Measurements from ENCODE around the gene ZSWIM2. TPM values are rescaled to one million over a fixed set of nuclear protein-coding genes. Genes with fewer than 3 reads are reported as not detected.
"Not testable (repeated sequence)": the region's sequence is repeated elsewhere in the genome, so short reads cannot be mapped to it uniquely, and the experiment has no call there.

The ZSWIM2 gene
- total RNA-seq, 1 donor: not detected

- Histone ChIP-seq H3K9me3 (ENCODE audit: low read depth, low read length) (no peaks in the 10 kb centered on the region), H3K27ac (ENCODE audit: low read depth, low read length) (peak overlapping the region; percentile 72), H2AFZ (ENCODE audit: low read length) (peak overlapping the region; percentile 69), H3K79me2 (ENCODE audit: insufficient read depth, low read length) (no peaks in the 10 kb centered on the region), H3K4me2 (ENCODE audit: insufficient read depth, low read length) (peak overlapping the region; percentile 57), H3K36me3 (ENCODE audit: insufficient read depth, low read length) (no peaks in the 10 kb centered on the region), H3K4me1 (ENCODE audit: insufficient read depth, low read length) (peaks cover 11% of the 10 kb centered on the region), H3K4me3 (ENCODE audit: insufficient read depth, low read length) (no peak overlapping the region), H3K27me3 (ENCODE audit: insufficient read depth, low read length) (no peaks in the 10 kb centered on the region), H4K20me1 (ENCODE audit: insufficient read depth, low read length) (no peaks in the 10 kb centered on the region)
- TF ChIP-seq CTCF (IDR thresholded peaks at IDR 0.05; ENCODE audit: extremely low read depth, low read depth, low read length): no peak
- no peak for DNase-seq (ENCODE audit: insufficient read length, low spot score, missing footprints)
Measured at GRCh38 chr2:186827862-186828492, 21.0 kb downstream of the ZSWIM2 start.

GRCh38 chr2:186827411-186827810 lies 21.6 kb downstream of the ZSWIM2 start:
- no peak for DNase-seq (ENCODE audit: insufficient read length, low spot score, missing footprints)

GRCh38 chr2:186822323-186822722 lies 26.6 kb downstream of the ZSWIM2 start:
- H4K20me1 ChIP-seq (ENCODE audit: insufficient read depth, low read length): no peaks in the 10 kb centered on the region
- H3K79me2 ChIP-seq (ENCODE audit: insufficient read depth, low read length): no peaks in the 10 kb centered on the region
- no peak overlapping the region for H3K4me3 ChIP-seq (ENCODE audit: insufficient read depth, low read length)
- peaks cover 4% of the 10 kb centered on the region for H3K4me1 ChIP-seq (ENCODE audit: insufficient read depth, low read length)
- no peak for DNase-seq (ENCODE audit: insufficient read length, low spot score, missing footprints)
- H3K36me3 ChIP-seq (ENCODE audit: insufficient read depth, low read length): no peaks in the 10 kb centered on the region
- H3K27me3 ChIP-seq (ENCODE audit: insufficient read depth, low read length): no peaks in the 10 kb centered on the region
- no peak overlapping the region for H2AFZ ChIP-seq (ENCODE audit: low read length)
- no peak overlapping the region for H3K27ac ChIP-seq (ENCODE audit: low read depth, low read length)
- TF ChIP-seq CTCF (IDR thresholded peaks at IDR 0.05; ENCODE audit: extremely low read depth, low read depth, low read length): no peak
- no peak overlapping the region for H3K4me2 ChIP-seq (ENCODE audit: insufficient read depth, low read length)
- H3K9me3 ChIP-seq (ENCODE audit: low read depth, low read length): no peaks in the 10 kb centered on the region

More at GRCh38 chr2:186827411-186827810, 21.6 kb downstream of the ZSWIM2 start:
- H3K36me3 ChIP-seq (ENCODE audit: insufficient read depth, low read length): no peaks in the 10 kb centered on the region
- H2AFZ ChIP-seq (ENCODE audit: low read length): peak overlapping the region; percentile 69
- no peaks in the 10 kb centered on the region for H3K79me2 ChIP-seq (ENCODE audit: insufficient read depth, low read length)
- no peaks in the 10 kb centered on the region for H3K27me3 ChIP-seq (ENCODE audit: insufficient read depth, low read length)
- peak overlapping the region; percentile 72 for H3K27ac ChIP-seq (ENCODE audit: low read depth, low read length)
- H4K20me1 ChIP-seq (ENCODE audit: insufficient read depth, low read length): no peaks in the 10 kb centered on the region
- no peak for TF ChIP-seq CTCF (IDR thresholded peaks at IDR 0.05; ENCODE audit: extremely low read depth, low read depth, low read length)
- H3K4me3 ChIP-seq (ENCODE audit: insufficient read depth, low read length): no peak overlapping the region
- peaks cover 11% of the 10 kb centered on the region for H3K4me1 ChIP-seq (ENCODE audit: insufficient read depth, low read length)
- H3K9me3 ChIP-seq (ENCODE audit: low read depth, low read length): no peaks in the 10 kb centered on the region
- peak overlapping the region; percentile 57 for H3K4me2 ChIP-seq (ENCODE audit: insufficient read depth, low read length)

- no peaks in the 10 kb centered on the region for H4K20me1 ChIP-seq (ENCODE audit: insufficient read depth, low read length)
- no peaks in the 10 kb centered on the region for H3K4me1 ChIP-seq (ENCODE audit: insufficient read depth, low read length)
- H3K9me3 ChIP-seq (ENCODE audit: low read depth, low read length): no peaks in the 10 kb centered on the region
- H3K27me3 ChIP-seq (ENCODE audit: insufficient read depth, low read length): no peaks in the 10 kb centered on the region
- peak overlapping the region; percentile 76 for H2AFZ ChIP-seq (ENCODE audit: low read length)
- no peak for TF ChIP-seq CTCF (IDR thresholded peaks at IDR 0.05; ENCODE audit: extremely low read depth, low read depth, low read length)
- peak overlapping the region; percentile 79 for H3K4me2 ChIP-seq (ENCODE audit: insufficient read depth, low read length)
- H3K4me3 ChIP-seq (ENCODE audit: insufficient read depth, low read length): peak overlapping the region; percentile 63
- H3K79me2 ChIP-seq (ENCODE audit: insufficient read depth, low read length): no peaks in the 10 kb centered on the region
- peak overlapping the region; percentile 53 for H3K27ac ChIP-seq (ENCODE audit: low read depth, low read length)
- no peaks in the 10 kb centered on the region for H3K36me3 ChIP-seq (ENCODE audit: insufficient read depth, low read length)
- no peak for DNase-seq (ENCODE audit: insufficient read length, low spot score, missing footprints)
Measured at GRCh38 chr2:186820303-186820702, 28.7 kb downstream of the ZSWIM2 start.

GRCh38 chr2:186811760-186812159 lies 37.2 kb downstream of the ZSWIM2 start:
- H3K79me2 ChIP-seq (ENCODE audit: insufficient read depth, low read length); DNase-seq (ENCODE audit: insufficient read length, low spot score, missing footprints); H3K27me3 ChIP-seq (ENCODE audit: insufficient read depth, low read length); H3K4me2 ChIP-seq (ENCODE audit: insufficient read depth, low read length); H3K36me3 ChIP-seq (ENCODE audit: insufficient read depth, low read length); H3K9me3 ChIP-seq (ENCODE audit: low read depth, low read length); H3K4me1 ChIP-seq (ENCODE audit: insufficient read depth, low read length); H2AFZ ChIP-seq (ENCODE audit: low read length); H4K20me1 ChIP-seq (ENCODE audit: insufficient read depth, low read length); H3K4me3 ChIP-seq (ENCODE audit: insufficient read depth, low read length); H3K27ac ChIP-seq (ENCODE audit: low read depth, low read length): not testable (repeated sequence)

Data from osteoblast (primary cell).